ENCODE data around the gene DLG5. TPM values are rescaled to one million over a fixed set of nuclear protein-coding genes. Genes with fewer than 3 reads are reported as not detected.

DLG5 gene
- total RNA-seq, 1 donor from 2014 or later = 64.5 TPM

DNA sequence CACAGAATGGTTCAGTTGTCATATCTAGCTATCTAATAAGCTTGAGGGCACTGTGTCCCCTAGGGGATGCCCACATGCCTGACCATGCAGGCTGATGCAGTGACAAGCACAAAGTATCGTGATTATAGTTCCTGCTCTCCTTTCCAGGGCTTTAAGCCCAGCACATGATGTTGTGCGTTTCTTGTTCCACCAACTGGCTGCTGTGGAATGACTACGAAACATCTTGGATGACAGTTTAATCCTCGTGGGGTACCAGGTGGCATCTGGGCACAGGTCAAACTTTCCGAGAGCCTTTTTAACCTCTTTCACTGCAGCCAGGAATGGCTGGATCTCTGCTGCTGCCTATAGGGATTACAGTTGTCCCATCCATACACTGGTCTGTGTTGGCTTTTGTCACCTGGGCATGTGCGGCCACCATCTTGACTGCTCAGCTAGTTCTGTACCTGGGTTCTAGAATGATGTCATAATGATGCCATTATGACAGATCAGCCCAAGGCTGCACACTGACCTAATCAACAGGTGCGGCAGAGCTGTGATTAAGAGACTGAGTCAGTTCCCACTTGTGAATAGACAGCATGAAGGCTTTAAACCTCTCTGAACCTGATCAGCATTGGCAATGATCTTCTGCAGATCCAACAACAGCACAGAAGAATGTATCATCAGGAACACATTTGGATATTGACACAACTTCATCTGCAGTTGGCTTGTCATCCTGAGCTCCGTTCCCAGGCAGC lies 144.1 kb downstream of the DLG5 start:
- no peak for DNase-seq (ENCODE audit: low spot score)
- Mint-ChIP-seq H3K4me3 (ENCODE audit: unreplicated experiment) (no peak overlapping the region), H3K36me3 (ENCODE audit: low read depth, unreplicated experiment) (peaks cover 45% of the 10 kb centered on the region), H3K27ac (ENCODE audit: unreplicated experiment) (no peak overlapping the region), H3K27me3 (ENCODE audit: unreplicated experiment) (peaks cover 14% of the 10 kb centered on the region), H3K4me1 (ENCODE audit: unreplicated experiment) (peaks cover 7% of the 10 kb centered on the region), H3K9me3 (ENCODE audit: unreplicated experiment) (peaks cover 5% of the 10 kb centered on the region)
- TF ChIP-seq, protein P1, sequence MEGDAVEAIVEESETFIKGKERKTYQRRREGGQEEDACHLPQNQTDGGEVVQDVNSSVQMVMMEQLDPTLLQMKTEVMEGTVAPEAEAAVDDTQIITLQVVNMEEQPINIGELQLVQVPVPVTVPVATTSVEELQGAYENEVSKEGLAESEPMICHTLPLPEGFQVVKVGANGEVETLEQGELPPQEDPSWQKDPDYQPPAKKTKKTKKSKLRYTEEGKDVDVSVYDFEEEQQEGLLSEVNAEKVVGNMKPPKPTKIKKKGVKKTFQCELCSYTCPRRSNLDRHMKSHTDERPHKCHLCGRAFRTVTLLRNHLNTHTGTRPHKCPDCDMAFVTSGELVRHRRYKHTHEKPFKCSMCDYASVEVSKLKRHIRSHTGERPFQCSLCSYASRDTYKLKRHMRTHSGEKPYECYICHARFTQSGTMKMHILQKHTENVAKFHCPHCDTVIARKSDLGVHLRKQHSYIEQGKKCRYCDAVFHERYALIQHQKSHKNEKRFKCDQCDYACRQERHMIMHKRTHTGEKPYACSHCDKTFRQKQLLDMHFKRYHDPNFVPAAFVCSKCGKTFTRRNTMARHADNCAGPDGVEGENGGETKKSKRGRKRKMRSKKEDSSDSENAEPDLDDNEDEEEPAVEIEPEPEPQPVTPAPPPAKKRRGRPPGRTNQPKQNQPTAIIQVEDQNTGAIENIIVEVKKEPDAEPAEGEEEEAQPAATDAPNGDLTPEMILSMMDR (IDR thresholded peaks at IDR 0.05; ENCODE audit: unreplicated experiment) = no peak

DNA sequence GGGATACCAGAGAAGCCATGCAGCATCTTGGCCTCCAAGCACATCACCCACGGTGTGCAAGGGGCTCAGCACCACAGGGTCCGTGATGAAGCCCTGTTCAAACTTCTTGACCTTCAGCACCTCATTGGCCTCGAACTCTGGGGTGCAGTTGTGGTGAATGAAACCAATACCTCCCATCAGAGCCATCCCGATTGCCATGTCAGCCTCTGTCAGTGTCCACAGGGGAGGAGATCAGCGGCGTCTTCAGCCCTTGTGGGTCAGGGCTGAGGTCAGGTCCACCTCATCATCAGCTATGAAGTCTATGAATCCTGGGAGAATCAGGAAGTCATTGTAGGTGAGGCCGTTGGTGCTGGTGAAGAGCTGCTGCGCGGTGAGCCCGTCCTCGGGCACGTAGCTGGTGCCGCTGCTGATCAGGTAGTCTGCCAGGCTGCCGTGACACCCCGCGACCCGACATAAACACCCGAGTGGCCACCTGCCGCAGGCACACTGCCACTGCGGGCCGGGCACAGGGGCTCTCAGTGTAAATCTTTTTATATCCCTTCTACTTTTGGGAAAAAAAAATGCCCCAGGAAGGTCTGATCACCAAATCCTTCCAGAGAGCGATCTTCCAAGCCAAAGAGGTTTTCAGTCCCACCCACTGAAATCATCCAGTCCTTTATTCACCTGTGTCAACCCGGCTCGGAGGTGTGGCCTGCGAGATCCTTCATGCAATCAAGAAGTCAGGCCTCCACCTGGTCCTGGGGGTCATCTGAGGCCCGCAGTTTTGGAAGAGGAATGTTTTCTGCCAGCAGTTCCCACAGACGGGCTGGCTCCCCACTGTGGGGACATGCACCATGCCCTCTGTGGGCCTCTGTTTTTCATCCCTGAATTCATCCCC lies 144.9 kb downstream of the DLG5 start:
- H3K4me3 Mint-ChIP-seq (ENCODE audit: unreplicated experiment) = no peak overlapping the region
- H3K9me3 Mint-ChIP-seq (ENCODE audit: unreplicated experiment) = peaks cover 10% of the 10 kb centered on the region
- peaks cover 2% of the 10 kb centered on the region for H3K4me1 Mint-ChIP-seq (ENCODE audit: unreplicated experiment)
- DNase-seq (ENCODE audit: low spot score) = no peak
- H3K27me3 Mint-ChIP-seq (ENCODE audit: unreplicated experiment) = peaks cover 14% of the 10 kb centered on the region
- H3K27ac Mint-ChIP-seq (ENCODE audit: unreplicated experiment) = no peak overlapping the region
- H3K36me3 Mint-ChIP-seq (ENCODE audit: low read depth, unreplicated experiment) = peaks cover 44% of the 10 kb centered on the region
- TF ChIP-seq, protein P1 (IDR thresholded peaks at IDR 0.05; ENCODE audit: unreplicated experiment) = no peak

DNA sequence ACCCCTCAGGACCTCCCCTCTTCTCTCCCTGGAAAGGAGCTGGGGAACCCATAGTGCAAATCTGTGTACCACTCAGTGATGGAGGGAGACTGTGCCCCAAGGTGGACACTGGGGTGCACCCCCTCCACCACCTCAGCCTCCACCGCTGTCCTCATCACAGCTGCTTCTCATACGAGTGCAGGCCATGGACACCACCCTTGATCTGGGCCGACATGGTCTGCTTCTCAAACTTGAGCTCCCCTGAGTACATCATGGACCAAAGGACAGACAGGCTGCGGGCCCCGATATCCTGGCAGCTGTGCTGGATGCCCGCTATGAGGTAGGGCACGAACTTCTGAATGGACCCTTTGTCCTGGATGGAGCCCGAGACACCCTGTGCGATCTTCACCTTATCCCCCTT lies 146.4 kb downstream of the DLG5 start:
- TF ChIP-seq, protein P1 (IDR thresholded peaks at IDR 0.05; ENCODE audit: unreplicated experiment) = no peak
- Mint-ChIP-seq H3K4me1 (ENCODE audit: unreplicated experiment) (no peaks in the 10 kb centered on the region), H3K27ac (ENCODE audit: unreplicated experiment) (no peak overlapping the region)

DNA sequence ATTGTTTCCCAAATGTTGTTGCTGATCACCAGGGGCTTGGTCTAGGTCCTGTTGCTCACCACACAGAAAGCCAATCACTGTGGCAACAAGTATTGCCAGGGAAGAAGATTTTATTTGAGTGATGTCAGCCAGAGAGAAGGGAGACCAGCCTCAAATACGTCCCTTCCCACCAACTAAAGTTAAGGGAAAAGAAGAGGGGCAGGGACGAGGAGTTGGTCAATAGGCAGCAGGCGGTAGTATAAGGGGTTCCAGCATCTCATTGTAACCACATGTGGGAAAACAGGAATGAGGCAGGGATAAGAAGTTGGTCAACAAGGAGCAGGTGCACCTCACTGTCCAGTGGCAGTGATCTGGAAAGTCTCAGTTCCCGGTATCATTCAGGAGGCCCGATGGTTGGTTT lies 150.1 kb downstream of the DLG5 start:
- H3K9me3 Mint-ChIP-seq (ENCODE audit: unreplicated experiment) = peaks cover 10% of the 10 kb centered on the region

More for the DNA sequence above, 146.4 kb downstream of the DLG5 start:
- Mint-ChIP-seq H3K4me3 (ENCODE audit: unreplicated experiment) (no peak overlapping the region), H3K36me3 (ENCODE audit: low read depth, unreplicated experiment) (peaks cover 59% of the 10 kb centered on the region), H3K27me3 (ENCODE audit: unreplicated experiment) (peaks cover 13% of the 10 kb centered on the region), H3K9me3 (ENCODE audit: unreplicated experiment) (peaks cover 10% of the 10 kb centered on the region)
- DNase-seq (ENCODE audit: low spot score) = no peak

More for the DNA sequence above, 150.1 kb downstream of the DLG5 start:
- TF ChIP-seq, protein P1 (IDR thresholded peaks at IDR 0.05; ENCODE audit: unreplicated experiment) = no peak
- no peak for DNase-seq (ENCODE audit: low spot score)
- Mint-ChIP-seq H3K27me3 (ENCODE audit: unreplicated experiment) (peaks cover 10% of the 10 kb centered on the region), H3K27ac (ENCODE audit: unreplicated experiment) (no peak overlapping the region), H3K4me3 (ENCODE audit: unreplicated experiment) (no peak overlapping the region), H3K4me1 (ENCODE audit: unreplicated experiment) (no peaks in the 10 kb centered on the region), H3K36me3 (ENCODE audit: low read depth, unreplicated experiment) (peaks cover 47% of the 10 kb centered on the region)

All from endothelial cell (in vitro differentiated cells).